GM18519 (cell line): ENCODE data around the gene MSANTD1.

Source experiments
- ATAC-seq: cut with Tn5 transposase; IDR thresholded peaks from one replicate; pipeline ENCODE4 v1.9.1; 2021; ENCODE audit warnings: mild to moderate bottlenecking, moderate library complexity; ENCODE audit not compliant: unreplicated experiment, low FRiP score

The MSANTD1 gene

DNA sequence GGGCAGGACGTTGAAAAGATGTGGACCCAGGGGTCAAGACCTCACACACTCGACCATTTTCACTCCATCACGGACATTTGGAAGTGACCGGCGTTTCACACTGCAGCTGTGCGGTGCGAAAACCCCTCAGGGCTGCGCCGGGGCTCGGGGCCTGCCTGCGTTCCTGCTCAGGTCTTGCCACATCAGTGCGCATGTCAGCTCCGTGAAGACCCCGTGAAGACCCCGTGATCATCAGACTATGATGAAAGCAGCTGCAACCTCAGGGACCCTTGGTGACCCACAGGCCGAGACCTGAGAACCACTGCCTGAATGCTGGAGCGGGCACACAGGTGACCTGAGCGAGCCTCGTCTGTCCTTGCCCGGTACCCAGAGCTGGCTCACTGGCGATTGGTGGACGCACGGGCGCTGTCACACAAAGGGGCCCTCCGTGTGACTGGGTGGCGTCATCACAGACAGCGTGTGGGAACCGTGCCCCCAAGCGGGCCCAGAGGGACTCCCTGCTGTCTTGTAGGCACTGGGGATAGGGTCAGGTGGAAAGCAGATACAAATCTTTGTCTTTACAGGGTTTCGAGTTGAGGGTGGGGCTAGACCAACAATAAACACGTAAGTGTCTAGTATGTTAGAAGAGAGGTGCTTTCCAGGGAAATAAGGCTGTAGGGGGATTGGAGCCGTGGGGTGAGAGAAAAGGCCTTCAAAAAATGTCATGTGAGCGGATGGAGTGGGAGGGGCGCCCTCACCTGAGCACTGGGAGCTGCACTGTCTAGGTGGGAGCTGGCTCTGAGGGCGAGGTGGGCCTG is 12.7 kb downstream of the MSANTD1 start:
- no peak for ATAC-seq

GRCh38 chr4:3262208-3263052 is 13.5 kb downstream of the MSANTD1 start:
- ATAC-seq, result no peak

DNA sequence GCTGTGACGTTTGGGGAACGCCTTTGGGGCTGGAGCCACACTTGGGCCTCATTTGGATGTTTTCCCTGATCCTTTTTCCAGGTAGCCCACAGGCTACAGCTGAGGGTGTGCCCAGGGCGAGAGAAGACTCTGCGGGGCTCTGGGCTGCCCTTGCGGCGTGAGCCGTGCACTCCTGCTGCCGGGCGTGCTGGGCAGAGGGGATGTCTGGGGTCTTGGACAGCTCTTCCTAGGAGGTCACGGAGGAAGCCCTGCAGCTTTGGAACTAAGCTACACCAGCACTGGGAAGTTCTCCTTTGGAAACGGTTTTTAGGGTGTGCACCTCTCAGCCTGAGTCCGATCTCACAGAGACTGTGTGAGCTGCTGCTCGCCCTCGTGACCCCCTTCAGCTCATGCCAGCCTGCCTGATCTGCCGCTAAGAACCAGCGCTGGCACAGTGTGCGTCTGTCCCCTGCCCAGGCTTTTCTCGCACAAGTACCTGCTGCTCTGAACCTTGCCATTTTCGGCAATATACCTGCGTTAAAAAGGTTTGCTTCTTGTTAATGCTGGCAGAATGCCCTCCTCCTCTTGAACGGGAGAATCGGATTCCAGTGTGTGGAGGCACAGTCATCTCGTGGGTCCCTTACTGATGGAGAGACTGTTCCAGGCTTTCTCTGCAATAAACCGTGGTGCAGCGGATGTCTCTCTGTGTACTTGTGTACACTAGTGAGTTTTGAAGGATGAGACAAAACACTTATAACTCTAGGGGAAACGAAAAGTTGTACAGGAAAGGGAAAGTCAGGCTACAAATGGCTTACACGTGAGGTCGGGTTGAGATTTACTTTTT is 14.3 kb downstream of the MSANTD1 start:
- ATAC-seq, result no peak

- ATAC-seq, result no peak
These were observed 14.9 kb downstream of the MSANTD1 start for GRCh38 chr4:3263876-3264193.

- ATAC-seq, result no peak
These were observed 17.1 kb downstream of the MSANTD1 start for GRCh38 chr4:3266076-3266475.

- no peak for ATAC-seq
These were observed 18.8 kb downstream of the MSANTD1 start for GRCh38 chr4:3267576-3268394.

DNA sequence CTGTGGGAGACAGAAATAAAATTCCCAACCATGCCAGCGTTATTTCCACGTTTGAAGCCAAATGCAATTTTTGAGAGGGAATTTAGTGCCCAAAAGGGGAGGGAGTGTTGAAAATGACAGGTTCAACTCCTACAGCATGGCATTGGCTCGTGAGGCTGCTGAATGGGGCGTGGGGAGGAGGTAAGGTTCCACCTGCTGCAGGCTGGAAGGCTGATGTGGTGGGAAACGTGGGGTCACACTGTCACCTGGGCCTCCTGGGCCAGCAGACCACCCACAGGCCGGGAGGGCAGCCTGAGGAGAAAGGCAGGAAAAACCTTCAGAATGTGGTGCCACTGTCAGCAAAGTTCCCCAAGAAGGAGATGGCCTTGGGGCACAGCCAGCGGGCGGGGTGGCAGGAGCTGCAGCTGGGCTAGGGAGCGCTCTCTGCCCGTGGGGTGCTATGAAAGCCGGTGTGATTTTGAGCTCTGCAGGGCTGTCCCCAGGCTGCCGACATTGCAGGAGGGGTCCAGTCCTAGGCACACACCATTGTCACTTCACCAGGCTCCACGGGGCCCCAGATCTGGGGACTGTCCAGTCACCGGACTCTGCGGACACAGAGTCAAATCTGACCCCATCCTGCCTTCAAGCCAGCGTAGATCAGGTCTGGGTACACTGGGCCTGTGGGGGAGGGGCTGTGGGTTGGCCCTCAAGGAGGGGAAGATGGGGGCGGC is 19.6 kb downstream of the MSANTD1 start:
- ATAC-seq, result no peak

- no peak for ATAC-seq
These were observed 20.4 kb downstream of the MSANTD1 start for GRCh38 chr4:3269105-3269927.

DNA sequence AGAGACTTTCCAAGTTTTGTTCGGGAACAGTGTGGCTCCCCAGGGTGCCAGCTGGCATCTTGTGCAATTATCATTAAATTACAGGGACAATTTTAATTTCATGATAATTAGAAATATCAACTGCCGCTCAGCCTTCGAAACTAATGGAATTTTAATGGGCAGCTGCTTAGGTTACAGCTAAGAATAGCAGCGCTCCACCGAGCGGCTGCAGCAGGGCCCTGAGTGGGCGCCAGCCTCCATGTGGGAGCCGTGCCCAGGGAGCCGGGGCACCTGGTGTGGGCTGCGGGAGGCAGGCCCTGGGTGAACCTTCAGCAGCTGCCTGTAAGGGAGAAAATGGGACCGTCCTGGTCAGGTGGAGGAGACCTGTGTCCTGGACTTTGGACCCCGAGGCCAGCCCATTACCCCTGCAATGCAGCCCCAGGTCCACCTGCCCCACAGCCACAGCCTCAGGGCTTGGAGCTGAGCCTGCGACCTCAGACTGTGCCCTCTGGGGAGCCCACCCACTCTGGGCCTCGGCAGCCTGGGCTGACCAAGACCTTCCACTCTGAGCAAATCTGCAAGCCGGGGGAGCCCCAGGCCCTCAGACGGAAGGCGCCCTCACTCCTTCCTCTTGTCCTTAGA is 21.1 kb downstream of the MSANTD1 start:
- ATAC-seq, result no peak

- ATAC-seq, result no peak
These were observed 22.2 kb downstream of the MSANTD1 start for GRCh38 chr4:3271131-3271530.

GRCh38 chr4:3276986-3277385 is 28.0 kb downstream of the MSANTD1 start:
- no peak for ATAC-seq

GRCh38 chr4:3280466-3280865 is 31.5 kb downstream of the MSANTD1 start:
- no peak for ATAC-seq

GRCh38 chr4:3283483-3283882 is 34.5 kb downstream of the MSANTD1 start:
- no peak for ATAC-seq

- ATAC-seq, result no peak
These were observed 35.0 kb downstream of the MSANTD1 start for GRCh38 chr4:3283916-3284315.

GRCh38 chr4:3284734-3285557 is 36.0 kb downstream of the MSANTD1 start:
- ATAC-seq, result no peak

DNA sequence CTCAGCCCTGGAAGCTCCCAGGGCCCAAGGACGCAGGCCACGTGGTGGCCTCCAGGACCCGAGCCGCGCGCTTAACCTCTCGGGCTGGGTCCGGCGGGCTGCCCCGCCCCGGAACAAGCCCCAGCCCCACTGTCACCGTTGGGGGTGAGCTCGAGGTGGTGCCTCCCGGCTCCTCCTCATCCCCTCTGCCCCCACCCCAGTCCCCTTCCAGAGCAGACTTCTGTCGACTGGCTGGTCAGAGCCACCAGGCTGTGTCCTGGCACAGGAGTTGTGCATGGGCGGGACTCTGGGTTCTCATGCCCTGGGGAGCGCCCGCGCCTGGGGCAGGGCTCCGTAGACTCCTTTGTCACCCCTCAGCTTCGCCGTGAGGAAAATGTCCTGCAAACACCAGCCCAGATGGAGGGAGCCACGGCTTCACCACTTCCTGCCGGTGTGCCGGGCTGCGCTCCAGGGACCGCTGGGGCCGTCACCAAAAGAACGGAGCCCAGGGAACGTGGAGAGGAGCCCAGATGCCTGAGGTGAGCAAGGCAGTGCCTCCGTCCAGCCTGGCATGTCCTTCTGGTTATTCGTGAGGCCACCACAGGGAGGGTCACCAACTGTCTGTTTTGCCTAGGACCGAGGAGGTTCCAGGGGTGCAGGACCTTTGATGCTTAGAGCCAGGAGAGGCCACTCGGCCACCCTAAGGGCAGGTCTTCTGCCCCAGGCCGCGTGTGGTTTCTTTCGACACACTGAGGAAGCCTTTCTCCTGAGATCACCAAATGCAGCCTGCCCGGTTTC is 36.8 kb downstream of the MSANTD1 start:
- peak; percentile 83 for ATAC-seq
